Activated naive CD8-positive, alpha-beta T cell treated with anti-CD3 and anti-CD28 coated beads, Interleukin-2, amount 50 U/mL, for 24 hours (primary cell): ENCODE measurements around the gene TET2.

Experiments used
- ATAC-seq: fragments of 150-1000 bp; cut with Tn5 transposase; one replicate; pipeline ENCODE4 v1.10.0; 2021
- DNase-seq: peaks from one replicate; pipeline ENCODE4 v3.0.0; 2021
- H3K27ac Mint-ChIP-seq: one replicate; pipeline ENCODE4 v1.8.0; 2021; ENCODE audit warnings: mild to moderate bottlenecking, mixed read lengths
- H3K27me3 Mint-ChIP-seq: one replicate; pipeline ENCODE4 v1.8.0; 2021; ENCODE audit warnings: mixed read lengths
- H3K36me3 Mint-ChIP-seq: one replicate; pipeline ENCODE4 v1.8.0; 2021; ENCODE audit warnings: low read depth, mixed read lengths
- H3K4me1 Mint-ChIP-seq: one replicate; pipeline ENCODE4 v1.8.0; 2021; ENCODE audit warnings: mixed read lengths
- H3K4me3 Mint-ChIP-seq: one replicate; pipeline ENCODE4 v1.8.0; 2021; ENCODE audit warnings: mild to moderate bottlenecking, moderate library complexity, mixed read lengths
- H3K9me3 Mint-ChIP-seq: one replicate; pipeline ENCODE4 v1.8.0; 2021; ENCODE audit warnings: mixed read lengths

The TET2 gene

GRCh38 chr4:105215609-105216313 is 69.1 kb downstream of the TET2 start:
- ATAC-seq = peak; percentile 97
- H3K9me3 Mint-ChIP-seq = no peaks in the 10 kb centered on the region
- peaks cover 21% of the 10 kb centered on the region for H3K36me3 Mint-ChIP-seq
- peak overlapping the region; percentile 21 for H3K27ac Mint-ChIP-seq
- peak overlapping the region; percentile 13 for H3K4me3 Mint-ChIP-seq
- peaks cover 21% of the 10 kb centered on the region for H3K4me1 Mint-ChIP-seq
- DNase-seq = no peak
- H3K27me3 Mint-ChIP-seq = no peaks in the 10 kb centered on the region

DNA sequence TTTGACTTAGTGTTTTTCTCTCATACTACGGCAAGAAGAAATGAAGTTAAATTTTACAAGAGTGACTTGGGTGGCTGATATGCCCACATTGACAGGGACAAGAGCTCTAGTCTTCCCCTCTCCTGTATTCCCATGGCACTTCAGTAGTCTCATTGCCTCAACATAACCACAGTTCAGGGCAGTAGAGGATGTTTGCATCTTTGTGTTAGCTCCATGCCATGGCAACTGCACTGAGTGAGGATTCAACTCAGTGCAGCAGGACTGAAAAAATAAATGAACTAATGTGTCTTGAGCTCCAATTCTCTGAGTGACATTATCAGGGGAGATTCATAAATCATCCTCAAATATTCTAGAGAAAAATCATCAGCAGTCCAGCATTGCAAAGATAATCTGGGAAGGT is 78.8 kb downstream of the TET2 start:
- peaks cover 10% of the 10 kb centered on the region for H3K4me1 Mint-ChIP-seq
- no peaks in the 10 kb centered on the region for H3K27me3 Mint-ChIP-seq
- DNase-seq (no peak), ATAC-seq (no peak)
- peaks cover 16% of the 10 kb centered on the region for H3K36me3 Mint-ChIP-seq
- H3K27ac Mint-ChIP-seq = no peak overlapping the region
- no peaks in the 10 kb centered on the region for H3K9me3 Mint-ChIP-seq
- no peak overlapping the region for H3K4me3 Mint-ChIP-seq

DNA sequence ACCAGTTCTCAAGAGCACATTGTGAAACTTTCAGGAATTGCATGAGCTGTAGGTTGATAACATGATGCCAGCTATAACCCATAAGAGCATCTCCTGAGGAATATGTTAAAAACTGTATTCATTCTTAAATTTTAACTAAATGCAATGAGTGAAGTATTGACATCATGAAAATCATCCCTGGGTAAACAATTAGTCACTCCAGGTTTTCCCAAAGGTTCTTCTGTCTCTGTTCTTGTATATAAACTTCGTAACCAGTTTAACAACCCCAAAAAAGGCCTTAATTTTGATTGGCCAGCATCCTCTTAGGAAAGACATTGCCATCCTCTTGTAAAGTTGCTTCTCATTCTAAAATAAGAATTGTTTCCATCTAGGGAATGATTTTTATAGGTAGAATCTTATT is 80.4 kb downstream of the TET2 start:
- Mint-ChIP-seq H3K27me3 (no peaks in the 10 kb centered on the region), H3K9me3 (no peaks in the 10 kb centered on the region), H3K27ac (no peak overlapping the region), H3K4me1 (peaks cover 10% of the 10 kb centered on the region), H3K36me3 (peaks cover 18% of the 10 kb centered on the region), H3K4me3 (no peak overlapping the region)
- no peak for ATAC-seq
- DNase-seq = no peak

DNA sequence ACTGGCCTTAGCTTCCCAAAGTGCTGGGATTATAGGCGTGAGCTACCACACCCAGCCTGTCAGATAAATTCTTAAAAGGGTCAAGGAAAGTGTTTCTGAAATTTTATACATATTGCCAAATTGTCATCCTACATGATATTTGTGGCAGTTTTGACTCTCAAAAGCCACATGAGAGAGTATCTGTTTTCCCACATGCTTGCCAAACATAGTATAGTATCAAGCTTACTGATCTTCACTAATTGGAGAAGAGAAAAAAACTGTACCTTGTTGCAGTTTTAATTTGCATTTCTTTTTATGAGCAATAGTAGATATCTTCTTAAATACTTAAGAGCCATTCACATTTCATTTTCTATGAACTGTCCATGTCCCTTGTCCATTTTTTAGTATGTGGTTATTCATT is 83.6 kb downstream of the TET2 start:
- ATAC-seq (no peak), DNase-seq (no peak)
- no peaks in the 10 kb centered on the region for H3K9me3 Mint-ChIP-seq
- H3K4me3 Mint-ChIP-seq = no peak overlapping the region
- H3K4me1 Mint-ChIP-seq = peaks cover 7% of the 10 kb centered on the region
- no peaks in the 10 kb centered on the region for H3K27me3 Mint-ChIP-seq
- H3K27ac Mint-ChIP-seq = no peak overlapping the region
- peaks cover 29% of the 10 kb centered on the region for H3K36me3 Mint-ChIP-seq

DNA sequence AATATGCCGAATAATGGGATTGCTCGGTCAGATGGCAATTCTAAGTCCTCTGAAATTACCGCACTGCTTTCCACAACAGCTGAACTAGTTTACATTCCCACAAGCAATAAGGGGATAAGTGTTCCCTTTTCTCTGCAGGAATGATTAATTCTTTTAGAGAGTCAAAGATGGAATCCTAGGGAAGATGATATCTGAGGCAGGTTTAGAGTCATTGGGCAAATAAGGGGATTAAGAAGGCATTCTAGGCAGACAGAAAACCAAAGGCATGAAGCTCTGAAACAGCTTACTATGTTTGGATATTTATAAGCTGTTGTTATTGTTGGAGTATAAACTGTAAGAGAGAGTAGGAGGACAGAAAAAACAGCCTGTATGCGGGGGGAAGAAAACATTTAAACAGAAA is 85.7 kb downstream of the TET2 start:
- Mint-ChIP-seq H3K36me3 (peaks cover 43% of the 10 kb centered on the region), H3K4me3 (no peak overlapping the region), H3K27ac (no peak overlapping the region), H3K9me3 (no peaks in the 10 kb centered on the region), H3K4me1 (peaks cover 16% of the 10 kb centered on the region), H3K27me3 (no peaks in the 10 kb centered on the region)
- no peak for ATAC-seq
- no peak for DNase-seq

DNA sequence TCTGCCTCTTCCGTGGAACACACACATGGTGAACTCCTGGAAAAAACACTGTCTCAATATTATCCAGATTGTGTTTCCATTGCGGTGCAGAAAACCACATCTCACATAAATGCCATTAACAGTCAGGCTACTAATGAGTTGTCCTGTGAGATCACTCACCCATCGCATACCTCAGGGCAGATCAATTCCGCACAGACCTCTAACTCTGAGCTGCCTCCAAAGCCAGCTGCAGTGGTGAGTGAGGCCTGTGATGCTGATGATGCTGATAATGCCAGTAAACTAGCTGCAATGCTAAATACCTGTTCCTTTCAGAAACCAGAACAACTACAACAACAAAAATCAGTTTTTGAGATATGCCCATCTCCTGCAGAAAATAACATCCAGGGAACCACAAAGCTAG is 87.9 kb downstream of the TET2 start:
- Mint-ChIP-seq H3K9me3 (no peaks in the 10 kb centered on the region), H3K4me1 (peaks cover 16% of the 10 kb centered on the region), H3K4me3 (no peak overlapping the region), H3K27me3 (no peaks in the 10 kb centered on the region), H3K27ac (no peak overlapping the region), H3K36me3 (peaks cover 55% of the 10 kb centered on the region)
- ATAC-seq (no peak), DNase-seq (no peak)

DNA sequence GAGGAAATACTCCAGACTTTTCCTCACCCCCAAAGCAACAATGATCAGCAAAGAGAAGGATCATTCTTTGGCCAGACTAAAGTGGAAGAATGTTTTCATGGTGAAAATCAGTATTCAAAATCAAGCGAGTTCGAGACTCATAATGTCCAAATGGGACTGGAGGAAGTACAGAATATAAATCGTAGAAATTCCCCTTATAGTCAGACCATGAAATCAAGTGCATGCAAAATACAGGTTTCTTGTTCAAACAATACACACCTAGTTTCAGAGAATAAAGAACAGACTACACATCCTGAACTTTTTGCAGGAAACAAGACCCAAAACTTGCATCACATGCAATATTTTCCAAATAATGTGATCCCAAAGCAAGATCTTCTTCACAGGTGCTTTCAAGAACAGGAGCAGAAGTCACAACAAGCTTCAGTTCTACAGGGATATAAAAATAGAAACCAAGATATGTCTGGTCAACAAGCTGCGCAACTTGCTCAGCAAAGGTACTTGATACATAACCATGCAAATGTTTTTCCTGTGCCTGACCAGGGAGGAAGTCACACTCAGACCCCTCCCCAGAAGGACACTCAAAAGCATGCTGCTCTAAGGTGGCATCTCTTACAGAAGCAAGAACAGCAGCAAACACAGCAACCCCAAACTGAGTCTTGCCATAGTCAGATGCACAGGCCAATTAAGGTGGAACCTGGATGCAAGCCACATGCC is 89.7 kb downstream of the TET2 start:
- ATAC-seq (no peak), DNase-seq (no peak)
- peaks cover 50% of the 10 kb centered on the region for H3K36me3 Mint-ChIP-seq
- H3K27me3 Mint-ChIP-seq = no peaks in the 10 kb centered on the region
- no peak overlapping the region for H3K27ac Mint-ChIP-seq
- no peaks in the 10 kb centered on the region for H3K9me3 Mint-ChIP-seq
- peaks cover 13% of the 10 kb centered on the region for H3K4me1 Mint-ChIP-seq
- no peak overlapping the region for H3K4me3 Mint-ChIP-seq

DNA sequence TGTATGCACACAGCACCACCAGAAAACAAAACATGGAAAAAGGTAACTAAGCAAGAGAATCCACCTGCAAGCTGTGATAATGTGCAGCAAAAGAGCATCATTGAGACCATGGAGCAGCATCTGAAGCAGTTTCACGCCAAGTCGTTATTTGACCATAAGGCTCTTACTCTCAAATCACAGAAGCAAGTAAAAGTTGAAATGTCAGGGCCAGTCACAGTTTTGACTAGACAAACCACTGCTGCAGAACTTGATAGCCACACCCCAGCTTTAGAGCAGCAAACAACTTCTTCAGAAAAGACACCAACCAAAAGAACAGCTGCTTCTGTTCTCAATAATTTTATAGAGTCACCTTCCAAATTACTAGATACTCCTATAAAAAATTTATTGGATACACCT is 90.2 kb downstream of the TET2 start:
- DNase-seq (no peak), ATAC-seq (no peak)
- Mint-ChIP-seq H3K9me3 (no peaks in the 10 kb centered on the region), H3K4me3 (no peak overlapping the region), H3K27me3 (no peaks in the 10 kb centered on the region), H3K36me3 (peaks cover 49% of the 10 kb centered on the region), H3K27ac (no peak overlapping the region), H3K4me1 (peaks cover 13% of the 10 kb centered on the region)

DNA sequence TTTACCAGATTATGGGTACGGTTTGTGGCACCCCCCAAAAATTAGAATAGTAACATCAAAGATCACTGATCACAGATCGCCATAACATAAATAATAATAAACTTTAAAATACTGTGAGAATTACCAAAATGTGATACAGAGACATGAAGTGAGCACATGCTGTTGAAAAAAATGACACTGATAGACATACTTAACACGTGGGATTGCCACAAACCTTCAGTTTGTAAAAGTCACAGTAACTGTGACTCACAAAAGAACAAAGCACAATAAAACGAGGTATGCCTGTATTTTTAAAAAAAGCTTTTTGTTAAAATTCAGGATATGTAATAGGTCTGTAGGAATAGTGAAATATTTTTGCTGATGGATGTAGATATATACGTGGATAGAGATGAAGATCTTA is 93.4 kb downstream of the TET2 start:
- Mint-ChIP-seq H3K36me3 (peaks cover 48% of the 10 kb centered on the region), H3K27me3 (no peaks in the 10 kb centered on the region), H3K27ac (no peak overlapping the region), H3K4me1 (peaks cover 13% of the 10 kb centered on the region), H3K9me3 (no peaks in the 10 kb centered on the region), H3K4me3 (no peak overlapping the region)
- ATAC-seq = no peak
- DNase-seq = no peak

DNA sequence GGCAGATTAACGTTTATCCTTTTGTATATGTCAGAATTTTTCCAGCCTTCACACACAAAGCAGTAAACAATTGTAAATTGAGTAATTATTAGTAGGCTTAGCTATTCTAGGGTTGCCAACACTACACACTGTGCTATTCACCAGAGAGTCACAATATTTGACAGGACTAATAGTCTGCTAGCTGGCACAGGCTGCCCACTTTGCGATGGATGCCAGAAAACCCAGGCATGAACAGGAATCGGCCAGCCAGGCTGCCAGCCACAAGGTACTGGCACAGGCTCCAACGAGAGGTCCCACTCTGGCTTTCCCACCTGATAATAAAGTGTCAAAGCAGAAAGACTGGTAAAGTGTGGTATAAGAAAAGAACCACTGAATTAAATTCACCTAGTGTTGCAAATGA is 94.8 kb downstream of the TET2 start:
- Mint-ChIP-seq H3K9me3 (no peaks in the 10 kb centered on the region), H3K27ac (no peak overlapping the region), H3K4me1 (peaks cover 4% of the 10 kb centered on the region), H3K4me3 (no peak overlapping the region), H3K36me3 (peaks cover 35% of the 10 kb centered on the region), H3K27me3 (no peaks in the 10 kb centered on the region)
- DNase-seq (no peak), ATAC-seq (no peak)

GRCh38 chr4:105243446-105243845 is 96.8 kb downstream of the TET2 start:
- Mint-ChIP-seq H3K27ac (no peak overlapping the region), H3K36me3 (peaks cover 30% of the 10 kb centered on the region)

GRCh38 chr4:105246712-105247111 is 100.0 kb downstream of the TET2 start:
- DNase-seq = no peak
- H3K9me3 Mint-ChIP-seq = peaks cover under 1% of the 10 kb centered on the region

More at GRCh38 chr4:105243446-105243845, 96.8 kb downstream of the TET2 start:
- DNase-seq (no peak), ATAC-seq (no peak)
- Mint-ChIP-seq H3K4me1 (peaks cover 7% of the 10 kb centered on the region), H3K27me3 (no peaks in the 10 kb centered on the region), H3K9me3 (no peaks in the 10 kb centered on the region), H3K4me3 (no peak overlapping the region)

DNA sequence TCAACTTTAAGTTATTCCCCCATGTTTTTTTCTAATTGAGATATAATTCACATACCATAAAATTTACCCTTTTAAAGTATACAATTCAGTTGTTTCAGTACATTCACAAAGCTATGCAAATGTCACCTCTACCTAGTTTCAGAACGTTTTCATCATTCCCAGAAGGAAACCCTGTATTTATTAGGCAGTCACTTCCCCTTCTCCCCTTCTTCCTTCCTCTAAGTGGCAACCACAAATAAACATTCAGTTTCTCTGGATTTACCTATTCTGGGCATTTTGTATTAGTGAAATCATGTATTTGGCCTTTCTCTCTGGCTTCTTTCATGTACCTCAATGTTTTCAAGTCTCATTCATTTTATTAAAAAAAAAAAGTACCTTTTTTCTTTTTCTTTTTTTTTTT is 101.9 kb downstream of the TET2 start:
- H3K36me3 Mint-ChIP-seq = peaks cover 55% of the 10 kb centered on the region

More at GRCh38 chr4:105246712-105247111, 100.0 kb downstream of the TET2 start:
- Mint-ChIP-seq H3K27me3 (no peaks in the 10 kb centered on the region), H3K4me1 (peaks cover 10% of the 10 kb centered on the region), H3K4me3 (no peak overlapping the region), H3K27ac (no peak overlapping the region), H3K36me3 (peaks cover 44% of the 10 kb centered on the region)
- no peak for ATAC-seq

GRCh38 chr4:105257817-105258495 is 111.3 kb downstream of the TET2 start:
- no peaks in the 10 kb centered on the region for H3K27me3 Mint-ChIP-seq
- H3K4me1 Mint-ChIP-seq = no peaks in the 10 kb centered on the region
- peaks cover 7% of the 10 kb centered on the region for H3K9me3 Mint-ChIP-seq
- DNase-seq = no peak
- H3K4me3 Mint-ChIP-seq = no peak overlapping the region
- no peak for ATAC-seq
- H3K36me3 Mint-ChIP-seq = peaks cover 54% of the 10 kb centered on the region
- no peak overlapping the region for H3K27ac Mint-ChIP-seq

More for the DNA sequence above, 101.9 kb downstream of the TET2 start:
- H3K27ac Mint-ChIP-seq = no peak overlapping the region
- H3K27me3 Mint-ChIP-seq = no peaks in the 10 kb centered on the region
- peaks cover 10% of the 10 kb centered on the region for H3K4me1 Mint-ChIP-seq
- DNase-seq (no peak), ATAC-seq (no peak)
- H3K4me3 Mint-ChIP-seq = no peak overlapping the region
- H3K9me3 Mint-ChIP-seq = peaks cover 3% of the 10 kb centered on the region

GRCh38 chr4:105265689-105266088 is 119.0 kb downstream of the TET2 start:
- Mint-ChIP-seq H3K4me1 (peaks cover 1% of the 10 kb centered on the region), H3K27ac (no peak overlapping the region), H3K36me3 (peaks cover 73% of the 10 kb centered on the region), H3K4me3 (no peak overlapping the region), H3K9me3 (no peaks in the 10 kb centered on the region), H3K27me3 (no peaks in the 10 kb centered on the region)
- no peak for ATAC-seq
- no peak for DNase-seq
